HL-60/S4 (cell line): ENCODE results near the gene MAP4K2.
"Not testable (repeated sequence)": the region's sequence is repeated elsewhere in the genome, so short reads cannot be mapped to it uniquely, and the experiment has no call there.

Experiments used
- in situ Hi-C: fragments of 300-500 bp; cut with MboI; formaldehyde crosslinking; loops from 2 replicates; pipeline ENCODE4 v1.14.3; 2022; ENCODE audit warnings: low sequenced_read_pairs

Gene MAP4K2

GRCh38 chr11:64823568-64824119 is 20.6 kb upstream of the MAP4K2 start:
- in situ Hi-C loops, result no loop called here

DNA sequence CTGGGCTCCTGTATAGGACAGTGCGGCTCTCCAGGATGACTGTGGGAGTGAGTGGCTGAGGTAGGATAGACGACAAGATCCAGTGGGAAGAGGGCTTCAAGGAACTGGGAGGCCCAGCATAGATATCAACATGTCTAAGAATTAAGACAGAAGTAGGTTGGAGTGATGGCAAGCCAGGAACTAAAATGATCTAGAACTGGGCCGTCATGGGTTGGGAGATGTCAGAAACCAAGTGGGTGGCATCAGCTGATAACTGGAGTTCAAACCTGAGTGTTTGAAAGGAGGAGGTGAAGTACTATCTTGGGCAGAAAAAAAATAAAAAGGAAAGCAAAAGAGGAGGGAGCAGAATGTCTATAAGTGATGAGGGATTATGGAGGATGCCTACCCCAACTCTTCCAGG is 14.5 kb upstream of the MAP4K2 start:
- in situ Hi-C loops, result no loop called here

GRCh38 chr11:64815433-64815832 is 12.4 kb upstream of the MAP4K2 start:
- in situ Hi-C loops, result not testable (repeated sequence)

GRCh38 chr11:64814712-64815187 is 11.7 kb upstream of the MAP4K2 start:
- in situ Hi-C loops, result no loop called here

DNA sequence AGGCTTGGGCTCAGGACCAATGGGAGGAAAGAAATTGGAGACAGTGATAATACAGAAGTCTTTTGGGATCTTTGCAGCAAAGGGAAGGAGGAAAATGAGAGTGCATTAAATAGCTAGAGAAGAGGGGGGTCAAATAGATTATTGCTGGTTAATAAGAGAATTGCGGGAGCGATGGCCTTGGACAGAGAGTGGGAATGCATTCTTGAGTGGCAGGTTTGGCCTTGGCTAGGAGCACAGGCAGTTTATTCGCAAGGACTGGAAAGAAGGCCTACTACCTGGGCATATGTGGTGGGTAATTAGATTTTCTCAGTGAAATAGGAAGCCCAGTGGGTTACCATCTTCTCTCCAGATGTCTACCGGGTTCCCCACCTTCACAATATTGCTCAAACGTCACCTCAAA is 10.8 kb upstream of the MAP4K2 start:
- in situ Hi-C loops, result no loop called here

- in situ Hi-C loops, result no loop called here
Measured at GRCh38 chr11:64810891-64811272, 7.9 kb upstream of the MAP4K2 start.

DNA sequence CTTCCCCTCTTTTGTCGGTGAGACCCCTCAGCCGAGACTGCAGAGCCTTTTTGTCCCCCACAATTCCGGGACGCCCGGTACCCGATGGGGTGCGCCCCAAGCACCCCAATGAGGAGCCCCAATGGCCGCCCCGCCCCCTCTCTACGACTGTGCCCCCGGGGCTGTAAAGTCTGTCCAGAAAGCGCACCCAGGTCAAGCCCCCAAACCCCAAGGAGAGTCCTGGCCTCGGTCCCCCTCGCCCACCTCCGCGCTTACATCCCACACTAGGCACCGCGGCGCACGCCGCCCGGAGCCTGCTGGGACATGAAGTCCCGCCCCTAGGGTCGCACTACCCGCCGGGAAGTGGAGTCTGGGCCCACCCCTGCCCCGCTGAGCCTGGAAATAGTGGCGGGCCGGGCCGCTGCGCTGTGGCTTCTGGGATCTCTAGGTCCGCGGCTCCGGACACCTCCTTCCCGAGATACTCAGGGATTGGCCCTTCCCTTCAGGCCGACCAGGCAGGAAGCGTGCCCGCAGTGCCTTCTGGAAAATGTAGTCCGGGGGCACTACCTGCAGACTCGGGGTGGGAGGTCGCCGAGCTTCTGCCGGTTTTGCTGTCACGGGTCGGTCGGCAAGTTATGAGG is 7.4 kb upstream of the MAP4K2 start, which contains the start of gene MEN1:
MEN1 (minus strand) TSS at position 281 of the 620 bp plus-strand sequence. CDS start 442 bp downstream, outside the sequence.
- in situ Hi-C loops, result no loop called here

- in situ Hi-C loops, result no loop called here
Measured at GRCh38 chr11:64809781-64810241, 6.8 kb upstream of the MAP4K2 start.

- in situ Hi-C loops, result no loop called here
Measured at GRCh38 chr11:64805481-64805880, 2.5 kb upstream of the MAP4K2 start.

DNA sequence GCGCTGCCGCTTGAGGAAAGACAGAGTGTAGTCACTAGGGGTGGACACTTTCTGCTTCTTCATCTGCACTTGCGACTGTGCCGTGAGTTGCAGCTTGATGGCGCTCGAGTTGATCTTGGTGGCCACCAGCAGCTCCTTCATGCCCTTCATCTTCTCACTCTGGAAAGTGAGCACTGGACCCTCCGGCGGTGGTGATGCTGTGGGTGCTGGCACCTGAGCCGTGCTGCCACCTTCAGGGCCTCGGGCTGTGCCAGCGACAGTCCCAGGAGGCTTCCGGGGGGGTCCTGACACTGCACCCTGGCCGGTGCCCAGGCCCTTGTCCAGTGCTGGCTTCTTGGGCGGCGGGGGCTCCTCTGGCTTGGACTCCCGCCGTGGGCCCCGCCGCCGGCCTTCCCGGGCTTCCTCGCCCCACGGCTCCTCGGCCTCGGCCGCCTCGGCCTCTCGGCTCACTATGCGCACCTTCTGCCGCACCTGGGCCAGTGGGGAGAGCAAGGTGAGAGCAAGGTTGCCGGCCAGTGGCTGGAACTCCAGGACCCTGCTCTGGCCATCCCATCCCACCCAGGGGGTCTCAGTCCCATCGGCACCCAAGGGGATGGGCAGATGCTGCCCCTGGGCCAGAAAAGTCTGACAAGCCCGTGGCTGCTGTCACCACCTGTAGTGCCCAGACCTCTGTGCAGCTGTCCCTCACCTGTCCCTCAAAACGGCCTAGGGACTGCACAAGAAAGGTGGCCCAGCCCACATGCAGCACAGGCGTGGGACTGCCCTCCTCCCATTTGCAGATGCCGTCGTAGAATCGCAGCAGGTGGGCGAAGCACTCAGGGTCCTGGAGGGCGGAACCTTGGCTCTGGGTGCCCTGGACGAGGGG is 1.6 kb upstream of the MAP4K2 start:
- in situ Hi-C loops, result no loop called here

DNA sequence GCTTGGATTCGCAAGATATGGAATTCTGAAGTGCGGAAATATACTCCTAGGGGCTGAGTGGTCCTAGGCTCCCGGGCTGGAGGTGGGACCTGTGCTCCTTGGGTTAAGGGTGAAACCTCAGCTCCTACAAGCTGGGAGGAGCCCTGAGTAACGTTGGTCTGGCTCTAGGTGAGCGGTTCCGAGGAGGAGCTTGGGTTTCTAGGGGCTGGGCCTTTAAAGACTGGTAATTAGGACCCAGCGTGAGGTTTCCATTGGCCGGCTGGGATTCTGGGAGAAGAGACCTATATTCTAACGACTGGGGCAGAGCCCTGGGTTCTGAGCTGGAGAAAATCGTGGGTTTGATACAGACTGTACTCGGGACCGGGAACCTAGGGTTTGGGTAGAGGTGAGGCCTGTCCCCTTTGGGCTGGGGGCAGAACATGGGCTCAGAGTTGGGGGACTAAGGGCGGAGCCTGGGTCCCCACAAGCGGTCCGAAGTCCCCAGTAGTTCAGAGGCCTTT is 882 bp upstream of the MAP4K2 start:
- in situ Hi-C loops, result no loop called here

- in situ Hi-C loops, result no loop called here
Measured at GRCh38 chr11:64802370-64803157, 450 bp downstream of the MAP4K2 start.

DNA sequence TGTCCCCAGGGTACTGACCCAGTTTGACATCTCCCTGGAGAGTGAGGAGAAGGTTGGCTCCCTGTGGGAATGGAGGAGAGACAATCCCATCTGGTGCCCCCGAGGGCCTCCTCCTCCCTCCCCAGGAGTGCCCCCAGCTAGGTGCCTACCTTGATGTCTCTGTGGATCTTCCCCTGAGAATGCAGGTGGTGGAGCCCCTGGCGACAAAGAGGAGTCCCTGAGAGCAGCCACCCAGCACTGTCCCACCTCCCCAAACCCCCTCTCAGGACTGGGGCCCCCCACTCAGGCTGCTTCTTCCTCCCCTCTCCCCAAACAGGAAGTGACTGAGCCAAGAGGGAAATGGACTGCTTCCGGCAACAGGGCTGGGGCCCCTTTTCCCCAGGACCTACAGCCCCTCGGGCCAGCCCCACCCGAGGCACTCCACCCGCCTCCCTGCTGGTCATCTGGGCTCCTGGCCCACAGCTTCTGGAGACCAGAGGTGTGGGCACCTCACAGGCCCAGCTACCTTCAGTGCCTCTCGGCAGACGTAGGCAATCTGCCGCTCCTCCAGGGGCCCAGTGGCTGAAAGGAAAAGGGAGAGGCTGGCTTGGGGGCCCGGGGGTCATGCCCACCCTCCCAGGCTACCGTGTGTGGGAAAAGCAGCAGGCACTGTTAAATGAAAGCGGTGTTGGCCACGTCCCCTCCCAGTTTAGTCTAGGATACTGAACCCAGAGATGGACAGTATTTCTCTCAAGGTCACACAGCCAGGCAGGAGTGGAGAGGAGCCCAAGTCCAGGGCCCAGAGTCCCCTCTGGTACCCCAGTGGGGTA is 1.2 kb downstream of the MAP4K2 start:
- in situ Hi-C loops, result no loop called here

- in situ Hi-C loops, result no loop called here
Measured at GRCh38 chr11:64801158-64801464, 1.9 kb downstream of the MAP4K2 start.

DNA sequence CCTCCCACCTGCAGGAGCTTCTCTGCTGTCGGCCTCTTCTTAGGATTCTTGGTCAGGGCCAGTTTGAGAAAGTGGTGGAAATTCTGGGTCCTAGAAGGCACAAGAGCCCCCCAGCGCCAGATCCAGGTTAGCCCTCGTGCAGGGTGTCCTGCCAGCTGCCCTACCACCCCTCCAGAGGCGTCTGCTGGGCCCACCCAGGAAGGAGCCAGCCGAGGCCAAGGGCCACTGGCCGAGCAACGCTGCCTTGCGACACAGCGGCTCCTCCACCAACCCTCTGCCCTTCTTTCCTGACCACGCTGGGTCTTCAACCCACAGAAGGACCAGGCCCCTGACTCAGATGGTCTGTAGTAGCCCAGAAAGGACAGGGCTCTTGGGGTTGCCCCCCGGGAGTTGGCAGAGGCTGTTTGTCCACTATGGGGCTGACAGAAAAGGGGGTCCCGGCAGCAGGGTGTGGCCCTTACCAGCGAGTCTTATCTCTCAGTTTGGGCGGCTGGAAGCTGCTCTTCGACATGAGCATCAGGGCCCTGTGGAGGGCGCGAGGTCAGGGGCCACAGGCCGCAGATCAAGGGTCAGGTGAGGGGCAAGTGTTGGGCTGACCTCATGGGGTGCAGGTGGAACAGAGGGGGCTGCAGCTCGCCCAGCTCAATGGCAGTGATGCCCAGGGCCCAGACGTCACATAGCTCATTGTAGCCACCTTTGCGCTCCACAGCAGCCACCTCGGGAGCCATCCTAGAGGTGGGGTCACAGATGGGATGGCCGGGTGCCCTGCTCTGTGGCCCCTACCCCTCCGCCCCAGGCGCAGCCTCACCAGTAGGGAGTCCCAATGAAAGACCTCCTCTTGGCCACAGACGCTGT is 2.5 kb downstream of the MAP4K2 start:
- in situ Hi-C loops, result no loop called here

DNA sequence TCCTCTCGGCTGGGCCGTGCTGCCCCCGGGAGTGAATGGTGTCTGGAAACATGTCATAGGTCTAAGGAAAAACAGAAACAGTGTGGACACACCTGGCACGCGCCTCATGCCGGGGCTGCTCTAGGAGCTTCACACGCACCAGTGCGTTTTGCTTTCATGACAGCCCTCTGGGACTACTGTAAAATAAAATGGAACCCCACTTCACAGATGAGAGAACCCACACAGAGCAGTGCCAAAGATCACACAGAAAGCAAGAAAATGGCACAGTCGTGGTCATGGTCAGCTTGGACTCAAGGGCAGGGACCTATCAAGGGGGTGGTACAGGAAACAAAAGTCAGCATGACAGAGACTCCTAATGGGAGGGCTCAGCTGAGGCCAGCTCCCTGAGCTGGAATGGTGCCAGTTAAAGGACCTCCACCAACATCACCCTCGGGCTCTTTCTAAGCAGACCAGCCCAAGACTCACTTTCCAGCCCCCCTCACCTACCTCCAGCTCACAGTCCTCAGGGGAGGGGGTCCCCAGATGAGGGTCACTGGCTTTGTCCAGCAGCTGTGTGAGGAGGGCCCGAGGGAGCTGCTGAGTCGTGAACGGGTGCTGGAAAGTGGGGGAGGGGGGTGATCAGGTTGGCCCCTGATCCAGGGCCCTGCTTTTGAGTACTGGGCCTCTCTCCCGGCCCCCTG is 3.3 kb downstream of the MAP4K2 start:
- in situ Hi-C loops, result no loop called here

GRCh38 chr11:64799256-64799622 is 3.8 kb downstream of the MAP4K2 start:
- in situ Hi-C loops, result no loop called here

DNA sequence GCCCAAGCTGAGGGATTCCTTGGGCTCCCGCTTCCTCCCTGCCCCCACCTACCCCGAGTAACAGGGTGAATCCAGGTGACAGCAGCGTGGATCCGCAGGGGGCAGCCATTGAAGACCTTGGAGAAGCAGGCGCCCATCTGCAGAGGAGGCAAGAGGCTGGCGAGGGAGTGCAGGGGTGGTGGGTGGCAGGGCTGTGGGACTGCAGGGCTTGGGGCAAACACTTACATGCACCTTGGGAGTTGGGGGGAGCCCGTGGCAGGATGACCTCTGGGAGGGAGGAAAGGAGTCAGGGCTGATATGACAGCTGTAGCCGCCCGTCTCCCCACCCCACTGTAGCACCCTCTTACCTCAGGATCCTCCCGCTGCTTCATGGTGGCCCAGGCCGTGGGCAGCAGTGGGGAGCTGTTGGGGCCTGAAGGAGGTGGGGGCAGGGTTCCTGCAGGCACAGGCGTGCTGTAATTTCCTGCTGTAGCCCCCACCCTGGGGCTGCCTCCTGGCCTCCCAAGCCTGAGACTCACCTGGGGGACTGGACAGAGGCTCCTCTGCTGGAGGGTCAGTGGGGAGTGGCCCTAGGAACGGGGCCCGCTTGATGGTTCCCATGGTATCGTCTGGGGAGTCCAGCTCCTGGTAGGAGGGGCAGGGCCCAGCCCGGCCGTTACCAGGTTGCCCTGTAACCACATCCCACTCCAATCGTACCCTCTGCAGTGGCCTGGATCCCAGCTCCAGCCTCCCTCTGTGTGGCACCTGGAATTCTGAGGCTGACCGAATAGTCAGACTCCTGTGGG is 6.1 kb downstream of the MAP4K2 start:
- in situ Hi-C loops, result no loop called here
